ENCODE data around the gene USP6NL.

Gene USP6NL

DNA sequence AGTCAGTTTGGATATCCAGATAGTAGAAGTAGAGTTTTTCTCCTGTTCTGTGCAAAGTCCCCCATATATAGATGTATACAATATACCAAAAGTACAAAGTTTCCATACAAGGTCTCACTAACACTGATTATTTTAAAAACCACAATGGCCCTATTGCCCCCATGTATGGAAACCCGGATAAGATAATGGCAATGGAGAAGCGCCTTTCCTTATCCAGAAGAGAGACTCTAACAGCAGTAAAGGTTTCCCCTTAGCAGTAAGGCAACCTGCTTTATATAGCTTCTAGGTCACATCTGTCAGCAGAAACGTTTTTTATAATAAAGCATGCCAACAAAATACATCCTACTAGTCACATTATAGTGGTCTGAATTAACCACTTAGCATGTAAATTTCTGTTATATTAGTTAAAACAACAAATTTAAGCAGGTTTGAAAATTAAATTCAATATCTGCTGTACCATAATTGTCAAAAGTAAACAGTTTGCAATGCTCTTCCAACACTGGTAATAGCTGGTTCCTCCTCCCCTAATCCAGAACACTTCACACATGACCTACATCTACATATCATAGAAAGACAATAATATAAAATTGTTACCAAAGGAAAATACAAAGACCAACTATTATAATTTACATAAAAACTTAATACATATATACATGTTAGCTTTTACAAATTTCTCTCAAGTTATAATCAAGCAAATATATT is 22.4 kb downstream of the USP6NL start:
- no peak for DNase-seq

DNA sequence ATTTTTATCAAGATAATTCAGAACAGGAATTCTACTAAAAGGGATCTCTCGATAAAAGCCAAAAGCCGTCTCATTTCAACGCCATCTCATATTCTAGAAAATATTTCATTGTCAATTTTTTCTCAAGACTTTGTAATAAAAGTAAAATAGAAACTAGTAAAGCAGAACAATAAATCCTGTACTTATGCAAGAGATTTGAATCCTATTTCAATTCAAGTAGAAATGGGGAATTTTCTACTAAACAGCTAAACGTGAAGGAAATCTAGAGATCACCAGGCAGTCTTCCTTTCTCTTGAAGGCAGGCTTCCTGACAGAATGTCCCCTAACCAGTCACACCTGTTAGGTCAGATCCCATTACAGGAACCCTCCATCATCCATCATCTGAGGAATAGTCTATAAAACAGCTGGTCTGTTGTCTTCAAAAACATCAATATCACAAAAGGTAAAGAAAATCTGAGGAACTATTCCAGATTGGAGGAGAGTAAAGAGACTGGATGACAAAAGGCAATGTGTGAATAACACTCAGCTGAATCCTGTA is 23.7 kb downstream of the USP6NL start:
- DNase-seq: no peak

DNA sequence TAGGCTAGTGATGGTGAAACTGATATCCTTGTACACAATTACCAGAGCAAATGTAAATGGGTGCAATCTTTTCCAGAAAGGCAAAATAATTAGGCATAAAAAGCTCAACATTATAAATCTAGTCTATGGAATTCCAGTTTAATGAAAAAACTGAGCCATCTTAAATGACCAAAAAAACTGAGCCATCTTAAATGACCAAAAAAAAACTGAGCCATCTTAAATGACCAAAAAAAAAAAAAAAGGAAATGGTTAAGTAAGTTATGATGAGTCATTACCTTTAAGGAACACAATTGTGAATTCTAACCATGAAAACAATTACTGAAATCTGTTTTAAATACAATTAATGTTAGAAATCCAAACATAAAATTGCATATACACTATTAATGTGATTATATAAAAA is 25.3 kb downstream of the USP6NL start:
- no peak for DNase-seq

DNA sequence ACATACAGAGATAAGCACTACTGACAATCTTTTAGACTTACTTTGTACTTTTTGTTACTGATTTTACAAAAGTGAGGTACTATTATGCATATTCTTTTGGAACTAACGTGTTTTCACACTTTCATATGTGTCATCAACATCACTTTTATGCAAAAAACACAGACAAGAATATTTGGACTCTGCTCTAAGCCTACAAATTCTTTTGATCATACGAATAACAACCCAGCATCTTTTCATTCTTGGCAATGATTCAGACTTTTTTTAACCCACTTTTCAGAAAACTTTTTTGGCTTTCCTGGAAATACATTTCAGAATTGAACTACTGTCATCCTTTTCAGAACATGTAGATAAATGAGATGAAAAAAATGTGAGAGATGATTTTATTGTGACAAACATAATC is 30.2 kb downstream of the USP6NL start:
- no peak for DNase-seq

DNA sequence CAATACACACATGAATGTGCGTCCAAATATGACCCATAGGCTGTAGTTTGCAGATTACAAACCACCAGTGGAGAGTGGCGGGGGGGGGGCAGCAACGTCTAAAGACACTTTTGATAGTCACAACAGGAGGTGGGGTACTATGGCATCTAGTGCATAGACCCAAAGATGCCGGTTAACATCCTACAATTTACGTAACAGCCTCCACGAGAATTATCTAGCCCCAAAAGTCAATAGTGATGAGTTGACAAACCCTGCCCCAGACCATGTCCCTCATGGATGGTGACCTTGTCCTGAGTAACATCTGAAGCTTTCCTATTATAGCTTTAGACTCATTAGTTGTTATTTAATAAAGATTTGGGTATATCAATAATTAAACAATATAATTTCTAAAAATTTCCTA is 31.6 kb downstream of the USP6NL start:
- DNase-seq: no peak

DNA sequence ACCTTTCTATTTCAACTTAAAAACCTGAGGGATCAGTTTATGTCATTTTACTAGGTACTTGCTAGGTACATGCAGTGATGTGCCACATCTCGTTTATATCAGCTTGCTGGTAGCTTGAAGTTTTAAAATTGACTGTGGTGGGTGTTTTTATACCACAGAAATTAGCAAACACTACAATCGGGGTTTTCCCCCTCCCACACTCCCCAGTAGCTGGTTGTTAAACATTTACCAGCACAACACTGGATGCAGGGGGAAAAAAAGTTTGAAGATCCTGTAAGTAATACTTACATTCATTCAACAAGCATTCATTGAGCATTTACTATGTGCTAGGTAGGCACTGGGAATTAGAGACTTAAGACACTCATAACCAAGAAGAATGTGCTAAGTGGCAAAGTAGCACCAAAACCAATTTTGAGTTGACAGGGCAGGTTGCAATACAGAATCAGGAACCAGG is 32.6 kb downstream of the USP6NL start:
- no peak for DNase-seq

DNA sequence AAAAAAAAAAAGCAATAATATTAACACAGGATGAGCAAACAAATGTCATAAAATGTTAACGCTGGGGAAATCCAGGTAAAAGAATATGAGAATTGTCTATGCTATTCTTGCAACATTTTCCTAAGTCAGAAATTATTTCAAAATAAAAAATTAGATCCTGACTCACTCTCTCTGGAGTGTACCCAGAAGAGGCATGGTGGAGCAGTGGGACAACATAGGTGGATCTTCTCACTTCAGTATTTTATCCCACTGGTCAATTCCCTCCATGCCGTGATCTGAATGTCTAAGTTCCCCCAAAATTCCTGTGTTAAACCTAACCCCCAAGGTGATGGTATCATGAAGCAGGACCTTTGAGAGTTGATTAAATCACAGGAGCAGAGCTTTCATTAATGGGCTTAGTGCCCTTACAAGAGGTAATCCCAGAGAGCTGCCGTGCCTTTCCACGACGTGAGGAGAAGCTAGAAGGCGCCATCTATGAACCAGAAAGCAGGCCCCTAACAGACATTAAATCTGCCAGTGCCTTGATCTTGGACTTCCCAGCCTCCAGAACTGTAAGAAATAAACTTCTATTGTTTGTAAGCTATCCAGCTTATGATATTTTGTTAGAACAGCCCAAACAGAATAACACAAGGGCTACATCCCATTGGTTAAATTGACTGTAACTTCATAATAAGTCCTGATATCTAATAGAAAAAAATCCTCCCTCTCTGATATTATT is 35.2 kb downstream of the USP6NL start:
- no peak for DNase-seq

DNA sequence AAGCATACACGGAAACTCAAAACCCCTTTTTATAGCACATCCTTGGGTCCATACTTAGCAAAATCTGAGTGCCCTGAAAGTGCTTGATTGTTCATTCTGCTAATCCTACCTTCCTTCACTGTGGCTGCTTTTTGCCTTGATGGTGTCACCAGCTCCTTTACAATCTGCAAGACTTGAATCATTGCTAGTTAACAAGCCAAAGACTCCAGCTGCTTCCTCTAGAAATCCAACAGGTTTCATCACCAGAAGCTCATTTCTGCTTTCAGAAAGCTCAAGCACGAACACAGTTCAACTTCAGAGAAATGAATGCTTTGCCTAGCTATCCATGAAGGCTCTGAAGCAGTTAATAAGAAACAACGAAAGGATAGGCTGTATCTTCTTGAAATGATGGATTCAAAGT is 38.0 kb downstream of the USP6NL start:
- DNase-seq: no peak

DNA sequence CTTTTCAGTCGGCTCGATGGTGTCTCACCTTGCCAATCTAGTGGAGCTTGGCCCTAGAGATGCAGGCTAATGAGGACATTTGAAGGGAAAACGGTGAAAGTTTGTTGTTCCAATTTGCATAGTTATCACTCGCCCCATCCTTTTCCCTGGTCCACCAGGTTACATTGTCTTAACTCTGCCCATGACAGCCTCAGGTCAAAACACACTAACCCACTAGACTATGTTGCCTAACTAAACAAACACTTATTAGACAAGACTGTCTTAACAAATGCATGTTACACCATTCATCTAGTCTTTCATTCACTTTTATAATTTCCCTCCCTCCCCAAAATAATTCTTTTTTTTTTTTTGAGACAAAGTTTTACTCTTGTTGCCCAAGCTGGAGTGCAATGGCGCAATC is 40.7 kb downstream of the USP6NL start:
- no peak for DNase-seq

DNA sequence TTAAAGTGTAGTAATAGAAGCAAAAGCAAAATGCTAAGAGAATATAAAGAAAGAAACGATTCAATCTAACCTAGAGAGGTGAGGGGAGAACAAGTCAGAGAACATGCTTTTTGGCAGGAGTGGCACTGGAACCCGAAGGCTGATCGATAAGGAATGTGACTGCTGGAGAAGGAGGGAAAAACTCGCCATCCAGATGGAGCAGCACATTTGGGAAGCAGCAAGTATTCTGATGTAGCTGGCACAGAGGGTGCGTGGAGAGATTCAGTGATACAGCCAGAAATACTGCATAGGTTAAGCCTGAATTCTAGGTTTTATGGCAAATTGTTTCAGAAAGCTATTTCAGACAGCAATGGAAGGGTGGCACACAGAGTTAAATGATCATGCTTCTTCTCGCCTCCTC is 42.0 kb downstream of the USP6NL start:
- no peak for DNase-seq

DNA sequence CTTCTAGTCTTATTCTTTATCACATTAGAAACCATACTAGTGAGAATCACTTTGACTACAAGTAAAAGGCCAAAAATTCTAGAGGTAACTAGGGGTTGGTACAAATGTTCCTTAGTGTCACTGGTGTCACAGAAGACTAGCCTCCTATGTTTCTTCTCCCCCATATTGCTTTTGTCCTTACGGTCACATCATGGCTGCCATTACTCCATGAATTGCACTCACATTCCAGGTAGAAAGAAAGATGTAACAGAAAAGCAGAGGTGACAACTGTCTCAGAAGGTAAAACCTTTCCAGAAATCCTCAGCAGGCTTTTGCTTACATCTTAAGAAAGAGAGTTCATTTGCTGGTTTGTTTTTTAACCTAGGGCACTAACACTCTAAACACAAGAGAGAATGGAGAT is 42.9 kb downstream of the USP6NL start:
- DNase-seq: no peak

DNA sequence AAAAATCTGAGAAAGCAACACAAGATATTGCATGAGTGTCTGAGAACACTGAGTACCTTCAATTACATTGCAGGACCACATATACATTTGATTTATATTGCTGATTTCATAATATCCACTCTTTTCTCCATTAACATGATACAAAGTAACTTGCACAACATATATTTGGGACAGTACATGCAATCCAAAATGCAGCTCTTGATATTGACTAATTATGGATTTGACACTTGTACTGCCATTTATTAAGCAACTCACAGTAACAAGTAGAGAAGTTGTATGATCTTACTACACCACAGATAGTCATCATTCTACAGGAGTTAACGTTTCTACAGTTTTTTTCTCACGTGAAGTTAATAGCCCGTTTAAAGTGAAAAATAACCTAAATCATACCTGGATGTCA is 46.7 kb downstream of the USP6NL start:
- no peak for DNase-seq

DNA sequence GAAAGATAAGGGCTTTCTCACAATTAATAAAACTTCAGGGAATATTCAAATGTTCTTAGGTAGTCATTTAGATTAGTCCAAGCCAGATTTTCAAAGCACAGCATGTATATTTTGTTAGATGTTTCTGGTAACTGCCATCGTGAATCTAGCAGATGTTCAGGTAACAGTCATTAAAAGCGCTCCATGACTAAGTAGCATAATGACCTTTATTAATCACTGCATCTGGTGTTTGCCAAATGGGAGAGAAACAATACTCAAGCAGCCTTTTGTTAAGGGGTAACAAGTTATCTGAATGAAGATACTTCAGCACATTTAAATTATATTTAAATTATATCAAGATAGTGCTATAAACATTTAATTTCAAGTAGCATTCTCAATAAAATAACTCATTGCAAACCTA is 47.5 kb downstream of the USP6NL start:
- no peak for DNase-seq

DNA sequence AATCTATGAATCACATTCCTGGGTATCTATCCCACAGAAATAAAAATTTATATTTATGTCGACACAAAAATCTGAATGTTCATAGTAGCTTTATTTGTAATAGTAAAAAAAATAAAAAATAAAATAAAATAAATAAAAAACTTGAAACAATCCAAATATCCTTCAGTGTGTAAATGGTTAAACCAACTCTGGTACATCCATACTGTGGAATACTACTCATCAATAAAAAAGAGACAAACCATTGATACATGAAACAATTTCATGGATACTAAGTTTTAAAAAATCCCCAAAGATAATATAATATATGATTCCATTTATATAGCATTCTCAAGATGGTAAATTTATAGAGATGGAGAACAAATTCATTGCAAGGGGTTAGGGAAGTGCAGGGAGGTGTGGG is 48.6 kb downstream of the USP6NL start:
- DNase-seq: no peak

DNA sequence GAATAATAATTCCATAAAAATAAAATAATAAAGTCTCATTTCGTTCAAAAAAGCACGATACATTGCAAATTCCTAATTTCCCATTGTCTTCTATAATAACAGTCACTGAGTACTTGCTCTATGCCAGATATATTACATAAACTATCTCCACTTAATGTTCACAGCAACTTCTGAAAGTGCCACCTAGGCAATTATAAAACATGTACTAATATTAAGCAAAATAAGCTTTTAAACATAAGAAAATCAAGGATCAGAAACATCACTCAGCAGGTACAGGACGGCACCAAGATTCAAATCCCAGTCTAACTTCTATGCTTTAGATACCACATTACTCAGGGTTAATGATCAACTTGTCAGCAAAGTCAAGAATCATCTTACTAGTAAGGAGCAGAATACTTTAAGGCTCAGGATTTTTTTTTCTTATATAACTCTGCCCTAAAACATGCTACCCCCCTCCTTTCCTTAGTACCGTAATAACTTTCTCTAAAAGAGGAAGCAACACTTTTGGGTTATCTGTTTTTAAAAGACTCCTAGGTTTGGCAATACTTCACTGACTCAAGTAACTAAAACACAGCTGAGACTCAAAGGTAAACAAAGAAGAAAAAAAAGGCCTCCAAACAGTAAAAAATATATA is 51.3 kb downstream of the USP6NL start:
- DNase-seq: no peak

DNA sequence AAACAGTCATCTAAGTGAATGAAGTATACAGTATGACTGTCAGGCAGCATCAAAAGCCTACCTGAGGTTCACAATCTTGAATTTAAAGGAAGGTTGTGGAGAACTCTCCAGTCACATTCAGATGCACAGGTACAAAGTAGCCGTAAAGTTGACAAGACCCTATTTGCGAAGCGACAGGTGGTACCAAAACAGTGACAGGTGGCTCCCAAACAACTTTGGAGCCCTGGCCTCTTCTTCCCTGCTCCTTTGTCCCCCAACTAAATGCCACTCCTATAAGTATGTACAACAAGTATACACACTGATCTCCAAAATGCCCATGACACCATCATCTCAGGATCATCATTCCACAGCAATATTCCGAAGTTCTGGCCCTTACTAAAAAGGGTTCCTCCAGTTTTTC is 53.5 kb downstream of the USP6NL start:
- no peak for DNase-seq

DNA sequence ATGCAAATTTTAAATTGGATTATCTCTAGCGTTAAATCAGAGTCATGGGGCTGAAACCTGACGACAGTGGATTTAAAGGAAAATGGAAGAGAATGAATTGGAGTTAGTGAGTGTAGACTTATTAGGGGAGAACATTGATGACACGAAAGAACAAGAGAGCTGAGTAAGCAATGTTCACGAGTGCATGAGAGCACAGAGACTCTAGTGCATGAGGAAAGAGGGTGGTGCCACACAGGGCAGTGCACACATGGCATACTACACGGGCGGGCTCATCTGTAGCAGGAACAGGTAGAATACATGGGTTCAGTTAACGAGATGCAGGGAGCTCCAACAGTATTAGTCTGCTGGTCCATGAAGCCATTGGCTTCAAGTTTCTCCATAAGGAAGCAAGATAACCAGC is 53.9 kb downstream of the USP6NL start:
- DNase-seq: no peak

DNA sequence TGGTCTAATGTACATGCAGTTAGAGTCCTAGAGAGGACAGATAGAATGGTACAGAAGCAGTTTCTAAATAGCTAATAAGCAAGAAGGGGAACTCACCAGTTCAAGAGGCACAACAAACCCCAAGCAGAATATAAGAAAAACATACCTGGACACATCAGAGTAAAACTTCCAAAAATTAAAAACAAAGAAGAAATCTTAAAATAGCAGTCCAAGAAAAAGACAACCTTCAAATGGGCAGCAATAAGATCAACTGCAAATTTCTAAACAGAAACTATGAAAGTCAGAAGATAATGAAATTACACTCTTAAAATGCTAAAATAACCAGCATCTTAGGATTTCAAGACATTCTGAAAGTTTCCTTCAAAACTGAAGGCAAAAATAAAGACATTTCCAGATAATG is 55.9 kb downstream of the USP6NL start:
- no peak for DNase-seq

DNA sequence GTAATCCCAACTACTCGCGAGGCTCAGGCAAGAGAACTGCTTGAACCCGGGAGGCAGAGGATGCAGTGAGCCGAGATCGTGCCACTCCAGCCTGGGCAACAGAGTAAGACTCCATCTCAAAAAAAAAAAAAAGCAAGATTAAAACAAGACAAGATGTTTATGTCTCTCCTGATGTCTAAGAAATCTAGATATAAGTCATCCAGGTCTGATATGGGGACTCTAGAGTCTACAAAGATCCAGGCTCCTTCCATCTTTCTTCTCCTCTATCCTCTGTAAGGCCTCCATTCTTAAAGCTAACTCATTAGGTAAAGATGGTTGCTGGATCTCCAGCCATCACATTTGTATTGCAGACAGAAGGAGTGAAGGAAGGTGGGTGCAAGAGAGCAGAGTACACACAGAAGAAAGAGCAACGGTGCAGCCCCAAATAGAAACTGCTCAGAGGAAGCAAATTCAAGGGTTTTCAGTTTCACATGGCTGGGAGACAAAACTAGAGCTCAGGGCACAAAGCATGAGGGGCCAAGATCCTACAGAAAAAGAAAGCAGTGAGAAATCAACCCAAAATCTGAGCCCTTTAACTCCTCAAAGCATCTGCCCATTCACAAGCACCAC is 57.6 kb downstream of the USP6NL start:
- DNase-seq: no peak

DNA sequence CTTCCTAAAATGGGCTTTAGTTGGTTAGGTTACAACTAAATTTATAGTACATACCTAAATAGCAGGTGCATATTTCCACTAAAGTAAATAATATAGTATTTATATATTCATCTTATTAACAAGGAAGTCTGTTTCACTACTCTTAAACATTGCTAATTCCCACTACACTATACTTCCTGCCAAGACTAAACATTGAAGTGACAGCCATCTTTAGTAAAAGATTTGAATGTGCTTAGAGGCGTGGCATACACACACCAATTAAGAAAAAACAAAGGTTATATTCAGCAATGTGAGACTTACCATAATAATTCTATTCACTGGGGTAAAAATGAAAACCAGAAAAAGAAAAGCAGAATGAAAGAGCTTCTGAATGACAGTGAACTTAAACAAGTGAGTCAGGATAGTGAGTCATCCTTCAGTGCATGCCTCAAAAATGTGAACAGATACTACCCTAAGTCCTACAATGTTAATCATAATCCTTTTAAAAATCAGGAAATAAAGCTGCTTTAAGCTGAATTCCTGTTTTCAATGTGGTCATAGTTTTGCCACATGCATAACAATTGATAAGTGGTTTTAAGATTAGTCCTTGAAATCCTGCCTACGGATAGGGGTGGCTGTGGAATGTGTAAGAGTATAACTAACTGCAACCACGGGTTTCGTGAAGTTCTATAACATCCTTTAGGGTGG is 59.4 kb downstream of the USP6NL start:
- peak; percentile 12 for DNase-seq

DNA sequence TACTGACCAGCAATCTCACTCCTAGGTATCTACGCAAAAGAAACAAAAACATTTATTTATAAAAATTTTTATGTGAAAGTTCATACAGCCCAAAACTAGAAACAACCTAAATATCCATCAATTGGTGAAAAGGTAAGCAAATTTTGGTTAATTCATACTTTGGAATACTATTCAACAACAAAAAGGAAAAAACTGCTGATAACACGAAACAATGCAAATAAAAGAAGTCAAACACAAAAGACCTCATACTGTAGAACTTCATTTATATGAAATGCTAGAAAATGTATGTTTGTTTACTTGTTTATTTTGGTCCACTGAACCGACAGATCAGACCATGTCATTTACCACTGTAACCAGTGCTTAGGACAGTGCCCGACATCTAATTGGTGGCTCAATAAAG is 60.3 kb downstream of the USP6NL start:
- no peak for DNase-seq

DNA sequence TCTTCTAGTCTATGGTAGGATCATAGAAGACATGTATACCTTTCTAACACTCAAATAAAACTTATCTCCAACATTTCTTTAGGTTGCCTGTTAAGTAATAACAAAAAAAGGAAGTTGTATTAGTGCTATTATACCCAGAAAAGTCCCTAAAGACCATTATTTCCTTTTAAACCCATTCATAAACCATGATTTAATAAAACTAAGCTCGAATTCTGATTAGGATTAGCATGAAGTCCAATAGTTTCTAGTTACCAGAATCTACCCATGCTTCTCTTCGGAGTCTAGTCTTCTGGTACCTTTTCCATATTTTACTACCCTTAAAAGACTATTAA is 62.7 kb downstream of the USP6NL start:
- no peak for DNase-seq

DNA sequence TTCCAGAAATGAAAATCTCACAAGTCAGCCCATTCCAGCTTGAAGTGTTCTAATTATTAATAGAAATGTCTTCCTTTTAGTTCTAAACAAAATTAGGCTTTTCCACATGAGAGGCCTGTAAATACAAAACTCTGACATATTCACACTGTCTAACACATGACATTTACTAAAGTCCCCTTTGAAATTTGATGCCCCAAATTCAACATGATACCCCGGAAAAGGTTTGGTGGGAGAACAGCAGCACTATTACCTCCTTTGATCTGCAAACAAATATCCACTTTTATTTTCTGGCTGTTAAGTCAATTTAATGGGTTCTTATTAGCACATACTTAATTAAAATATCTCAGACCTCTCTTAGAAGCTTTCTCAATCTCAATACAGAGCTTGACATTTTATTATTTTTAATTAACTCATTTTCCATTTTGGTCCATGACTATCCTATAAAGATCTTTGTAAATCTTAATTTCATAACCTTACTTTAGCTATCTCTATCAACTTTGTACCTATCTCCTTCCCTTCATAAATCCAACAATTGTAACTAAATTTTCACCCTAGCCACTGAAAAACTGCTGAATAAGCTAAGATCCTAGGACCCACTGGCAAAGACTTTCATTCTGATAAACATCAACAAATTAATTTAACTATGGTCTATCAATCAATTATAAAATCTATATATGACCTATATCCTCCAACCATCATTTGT is 63.2 kb downstream of the USP6NL start:
- no peak for DNase-seq
